ENCODE results near the gene RAB6B. TPM values are rescaled to one million over a fixed set of nuclear protein-coding genes. Genes with fewer than 3 reads are reported as not detected.

Gene RAB6B
- total RNA-seq, 1 experiment from 2014 or later: 0.69 TPM

DNA sequence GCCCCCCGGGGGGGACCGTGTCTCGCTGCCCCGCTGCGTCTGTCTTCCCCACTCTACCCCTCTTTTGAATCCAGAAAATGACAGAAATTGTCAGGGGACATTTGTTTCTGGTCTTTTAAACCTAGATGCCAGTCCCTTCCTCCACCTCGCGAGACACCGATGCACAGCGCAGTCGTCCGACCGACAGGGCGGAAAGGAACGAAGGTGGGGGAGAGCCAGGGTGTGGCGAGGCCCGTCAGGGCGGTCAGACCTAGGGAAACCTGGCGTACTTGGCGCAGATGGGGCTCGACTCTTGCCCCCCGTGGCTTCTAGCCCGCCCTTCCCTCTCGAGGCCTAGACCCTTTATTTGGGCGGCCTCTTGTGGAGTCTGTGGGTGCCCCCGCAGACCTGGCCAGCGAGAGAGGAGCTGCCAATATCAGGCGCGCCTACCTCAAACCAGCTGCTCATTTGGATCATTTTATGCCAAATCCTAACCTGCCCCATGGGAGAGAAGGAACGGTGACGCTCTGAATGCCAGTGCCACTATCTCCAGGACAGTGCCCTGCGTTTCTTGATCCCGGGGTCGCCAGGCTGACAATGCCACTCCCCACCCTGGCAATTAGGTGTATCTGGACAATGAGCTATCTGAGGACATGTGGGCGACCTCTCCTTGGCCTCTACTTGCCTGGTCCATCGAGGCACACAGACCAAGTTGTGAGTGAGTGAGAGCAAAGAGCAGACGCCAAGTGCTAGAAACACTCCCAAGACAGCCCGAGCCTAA lies 500 bp upstream of the RAB6B start:
- no peak for DNase-seq (ENCODE audit: low read depth)

GRCh38 chr3:133894353-133895207 lies 1.1 kb downstream of the RAB6B start:
- DNase-seq (ENCODE audit: low read depth): no peak

DNA sequence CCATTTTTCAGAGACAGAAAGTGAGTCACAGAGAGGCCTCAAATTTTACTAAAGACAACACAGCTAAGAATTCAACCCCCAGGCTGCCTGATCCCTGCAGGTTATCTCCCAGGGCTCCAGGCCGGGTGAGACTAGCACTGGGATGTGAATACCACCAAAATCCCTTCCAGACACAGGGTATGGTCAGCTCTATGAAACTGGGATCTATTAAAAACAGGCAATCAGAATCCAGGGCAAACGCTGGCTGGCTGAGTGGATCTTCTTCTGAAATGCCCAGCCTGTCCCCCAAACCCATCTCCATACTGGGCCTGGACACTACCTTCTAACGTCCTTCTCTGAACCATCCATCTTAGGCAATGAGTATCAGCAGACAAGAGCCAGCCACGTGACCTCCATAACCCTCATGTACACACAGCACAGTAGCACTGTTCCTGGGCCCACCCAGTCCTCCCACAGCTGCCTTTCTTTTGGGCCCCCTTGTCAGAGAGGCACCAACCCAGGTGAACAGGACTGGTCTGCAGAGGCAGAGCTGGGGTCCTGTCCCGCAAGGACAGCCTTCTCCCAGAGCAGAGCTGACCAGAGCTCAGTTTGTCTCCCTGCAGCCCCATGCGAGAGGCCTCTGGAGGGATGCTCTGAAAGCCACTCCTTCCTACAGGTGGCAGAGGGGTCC lies 1.9 kb downstream of the RAB6B start:
- no peak for DNase-seq (ENCODE audit: low read depth)

DNA sequence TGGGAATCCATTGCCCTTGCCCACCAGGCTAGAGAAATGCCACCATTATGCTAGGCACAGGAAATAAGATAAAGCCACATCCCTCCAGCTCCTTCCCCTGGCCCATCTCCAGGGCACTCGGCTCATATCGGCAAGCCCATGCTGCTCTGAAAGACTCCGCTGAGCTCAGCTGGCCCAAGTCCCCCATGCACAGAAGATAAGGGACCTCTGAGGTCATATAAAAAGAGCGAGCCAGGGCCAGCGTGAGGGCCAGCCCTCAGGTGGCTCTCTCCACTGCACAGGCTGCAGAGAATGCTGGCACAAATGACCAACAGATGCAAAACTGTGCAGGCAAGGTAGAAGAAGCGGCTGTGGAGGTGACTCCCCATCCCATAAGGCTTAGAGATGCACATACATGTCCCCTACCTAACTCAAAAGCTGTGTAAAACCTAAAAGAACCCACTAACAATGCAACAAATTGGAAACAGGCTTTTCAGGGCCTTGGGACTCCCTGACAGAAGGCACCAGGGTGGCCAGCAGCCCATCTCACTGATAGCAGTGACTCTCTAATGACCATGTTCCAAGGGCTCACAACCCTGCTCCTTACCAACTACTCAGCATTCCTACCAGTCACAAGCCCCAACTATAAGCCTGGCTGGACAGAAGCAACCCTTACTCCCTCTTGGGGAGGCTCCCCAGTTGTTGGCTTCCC lies 3.0 kb downstream of the RAB6B start:
- no peak for DNase-seq (ENCODE audit: low read depth)

- DNase-seq (ENCODE audit: low read depth): no peak
These were observed 3.9 kb downstream of the RAB6B start for GRCh38 chr3:133891662-133892378.

DNA sequence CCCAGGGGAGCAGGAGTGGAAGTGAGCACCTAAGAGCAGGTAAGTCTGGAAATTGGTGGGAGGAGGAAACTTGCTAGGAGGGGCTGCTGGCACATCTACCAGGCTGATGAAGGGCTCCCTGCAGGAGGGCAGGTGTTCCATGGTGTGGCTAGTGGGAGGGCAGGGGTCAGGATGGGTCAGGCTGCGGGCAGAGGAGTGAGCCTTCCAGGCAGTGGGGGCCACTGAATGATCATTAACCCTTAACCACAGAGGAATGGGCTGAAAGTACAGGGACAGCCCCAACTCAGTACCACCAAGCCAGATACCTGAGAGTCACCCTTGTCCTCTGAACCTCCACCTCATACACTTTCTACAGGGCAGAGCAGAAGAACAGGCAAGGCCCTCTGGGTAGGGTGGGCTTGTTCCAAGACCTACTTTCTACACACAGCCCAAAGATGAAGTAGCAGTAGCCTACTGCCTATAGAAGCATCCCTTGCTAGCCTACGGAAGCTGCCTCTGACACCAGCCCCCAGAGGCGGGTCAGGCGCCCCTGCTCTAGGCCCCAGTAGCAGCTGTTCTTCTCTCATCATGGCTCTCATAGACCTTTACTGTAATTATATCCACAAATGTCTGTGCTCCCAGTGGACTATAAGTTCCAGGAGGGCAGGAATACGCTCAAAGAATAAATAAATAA lies 4.6 kb downstream of the RAB6B start:
- DNase-seq (ENCODE audit: low read depth): no peak

DNA sequence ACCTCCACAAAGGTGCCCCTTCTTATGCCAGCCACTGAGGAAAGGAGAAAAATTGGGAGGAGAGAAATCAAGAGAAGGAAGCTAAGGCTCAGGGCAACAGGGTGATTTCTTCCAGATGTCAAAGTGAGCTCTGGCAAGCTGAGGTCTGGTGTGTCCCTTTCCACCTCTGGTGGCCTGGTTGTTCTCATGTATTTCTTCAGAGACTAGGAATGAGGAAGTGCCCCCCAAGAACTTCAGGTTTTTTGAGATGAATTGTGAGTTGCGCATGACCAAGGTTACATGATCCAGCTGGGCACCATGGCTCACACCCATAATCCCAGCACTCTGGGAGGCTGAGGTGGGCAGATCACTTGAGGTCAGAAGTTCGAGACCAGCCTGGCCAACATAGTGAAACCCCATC lies 5.6 kb downstream of the RAB6B start:
- DNase-seq (ENCODE audit: low read depth): no peak

- DNase-seq (ENCODE audit: low read depth): no peak
These were observed 6.8 kb downstream of the RAB6B start for GRCh38 chr3:133888726-133889340.

- no peak for DNase-seq (ENCODE audit: low read depth)
These were observed 7.6 kb downstream of the RAB6B start for GRCh38 chr3:133887803-133888703.

DNA sequence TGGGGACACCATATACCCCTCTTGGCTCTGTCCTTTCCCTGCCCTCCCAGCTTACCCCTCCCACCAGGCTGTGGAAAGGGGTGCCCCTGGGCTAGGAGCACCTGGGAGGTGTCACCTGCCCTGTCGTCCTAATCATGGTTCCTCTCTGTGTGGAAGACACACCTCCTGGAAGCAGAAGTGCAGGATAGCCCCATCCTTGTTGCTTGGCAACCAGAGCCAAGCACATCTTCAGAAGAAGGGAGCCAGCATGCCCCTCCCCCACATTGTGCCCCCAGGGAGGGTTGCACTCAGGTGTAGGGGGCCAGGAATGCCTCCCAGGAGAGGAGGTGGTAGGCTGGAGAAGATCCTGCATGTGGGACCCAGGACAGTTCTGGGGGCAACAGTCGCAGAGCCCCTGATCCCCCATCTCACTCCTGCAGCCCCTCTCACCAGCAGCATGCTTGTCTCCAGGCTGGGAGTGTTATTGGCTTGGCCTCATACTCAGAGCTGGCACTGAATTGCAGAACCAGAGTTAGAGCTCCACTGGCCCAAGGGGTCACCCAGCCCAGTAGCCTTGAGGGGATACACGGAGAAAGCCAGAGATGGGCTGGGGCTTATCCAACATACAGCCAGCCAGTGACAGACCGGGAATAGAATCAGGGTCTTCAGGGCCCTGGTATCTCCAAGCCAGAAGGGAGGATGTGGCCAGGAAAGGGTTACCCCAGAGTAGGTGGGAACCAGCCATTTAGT lies 8.4 kb downstream of the RAB6B start:
- DNase-seq (ENCODE audit: low read depth): no peak

GRCh38 chr3:133886031-133886722 lies 9.5 kb downstream of the RAB6B start:
- DNase-seq (ENCODE audit: low read depth): no peak

GRCh38 chr3:133884887-133885711 lies 10.6 kb downstream of the RAB6B start:
- no peak for DNase-seq (ENCODE audit: low read depth)

DNA sequence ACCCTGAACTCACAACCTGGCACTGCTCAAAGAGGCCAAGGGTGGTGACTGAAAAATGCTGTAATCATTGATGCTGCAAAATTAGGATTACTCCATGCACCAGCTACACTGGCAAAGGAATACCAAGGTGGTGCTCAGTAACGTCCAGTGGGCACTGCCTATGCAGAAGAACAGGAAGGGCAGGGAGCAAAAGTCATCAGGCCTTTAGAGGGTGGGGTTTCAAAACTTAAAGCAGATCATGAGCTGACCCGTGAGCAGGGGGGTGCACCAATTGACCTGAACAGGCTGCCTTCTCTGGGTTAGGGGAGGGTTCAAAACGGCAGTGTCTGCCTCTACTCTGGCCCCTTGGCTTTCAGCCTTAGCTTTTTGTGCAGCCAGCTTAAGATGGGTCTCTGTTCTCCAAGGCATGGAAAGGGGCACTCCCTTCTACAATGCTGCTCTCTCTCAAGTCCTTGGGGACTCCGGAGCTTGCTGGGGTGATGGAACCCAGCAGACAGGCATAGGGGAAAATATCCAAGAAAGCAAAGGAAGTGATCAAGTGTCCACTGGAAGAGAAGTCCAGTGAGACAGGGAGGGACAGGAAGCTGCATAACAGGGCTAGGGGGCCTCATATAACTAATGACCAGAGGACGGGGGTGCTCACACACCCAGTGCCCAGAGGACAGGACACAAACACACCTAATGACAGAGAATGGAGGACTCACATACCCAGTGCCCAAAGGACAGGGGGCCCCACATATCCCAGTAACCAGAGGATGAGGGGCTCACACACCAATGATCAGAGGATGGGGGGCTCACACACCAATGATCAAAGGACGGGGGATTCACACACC lies 11.4 kb downstream of the RAB6B start:
- DNase-seq (ENCODE audit: low read depth): no peak

GRCh38 chr3:133883641-133884040 lies 12.0 kb downstream of the RAB6B start:
- DNase-seq (ENCODE audit: low read depth): no peak

- no peak for DNase-seq (ENCODE audit: low read depth)
These were observed 12.6 kb downstream of the RAB6B start for GRCh38 chr3:133882986-133883586.
